Measurements from ENCODE around the gene TMEM82. TPM values are rescaled to one million over a fixed set of nuclear protein-coding genes. Genes with fewer than 3 reads are reported as not detected.
A peak's percentile ranks its signal among the peaks of the same experiment; 100 is the strongest.
"Not testable (repeated sequence)": the region's sequence is repeated elsewhere in the genome, so short reads cannot be mapped to it uniquely, and the experiment has no call there.

TMEM82 gene
- not detected for polyA plus RNA-seq (2013, experiment 1 of 2)
- not detected for polyA plus RNA-seq (2013, experiment 2 of 2)

GRCh38 chr1:15742339-15742801, at the start of gene TMEM82:
Gene TMEM82 (plus strand): TSS chr1:15742499. CDS start chr1:15742560, 61 bp downstream.
- Histone ChIP-seq H3K36me3 (ENCODE audit: control insufficient read depth, insufficient read depth, low read length) (no peaks in the 10 kb centered on the region), H3K27ac (ENCODE audit: low read depth, low read length, severe bottlenecking) (no peak within 1 kb of the TSS), H3K4me1 (ENCODE audit: control insufficient read depth, insufficient read depth, low read length, poor library complexity, severe bottlenecking) (no peaks in the 10 kb centered on the region), H3K4me3 (ENCODE audit: extremely low read depth, insufficient read depth, low read length, poor library complexity, severe bottlenecking) (no peak within 1 kb of the TSS), H3K9me3 (ENCODE audit: control insufficient read depth, low read length) (no peaks in the 10 kb centered on the region)
- WGBS, 2 experiments (ENCODE audit: insufficient coverage in 2 of 2) = 43 to 49% methylated on average over 8 to 14 of the region's 14 CpGs

GRCh38 chr1:15693371-15693770, 48.9 kb upstream of the TMEM82 start:
- H3K27ac ChIP-seq (ENCODE audit: low read depth, low read length, severe bottlenecking) = no peak overlapping the region
- no peaks in the 10 kb centered on the region for H3K9me3 ChIP-seq (ENCODE audit: control insufficient read depth, low read length)
- no peak overlapping the region for H3K4me3 ChIP-seq (ENCODE audit: extremely low read depth, insufficient read depth, low read length, poor library complexity, severe bottlenecking)
- 94 to 98% methylated on average over 4 of the region's 5 CpGs for WGBS, 2 experiments (ENCODE audit: insufficient coverage in 2 of 2)
- no peaks in the 10 kb centered on the region for H3K4me1 ChIP-seq (ENCODE audit: control insufficient read depth, insufficient read depth, low read length, poor library complexity, severe bottlenecking)
- H3K36me3 ChIP-seq (ENCODE audit: control insufficient read depth, insufficient read depth, low read length) = peaks cover 68% of the 10 kb centered on the region

GRCh38 chr1:15696956-15697521, 45.3 kb upstream of the TMEM82 start:
- H3K27ac ChIP-seq (ENCODE audit: low read depth, low read length, severe bottlenecking) = peak overlapping the region; percentile 10
- H3K4me1 ChIP-seq (ENCODE audit: control insufficient read depth, insufficient read depth, low read length, poor library complexity, severe bottlenecking) = no peaks in the 10 kb centered on the region
- no peak overlapping the region for H3K4me3 ChIP-seq (ENCODE audit: extremely low read depth, insufficient read depth, low read length, poor library complexity, severe bottlenecking)
- no peaks in the 10 kb centered on the region for H3K9me3 ChIP-seq (ENCODE audit: control insufficient read depth, low read length)
- H3K36me3 ChIP-seq (ENCODE audit: control insufficient read depth, insufficient read depth, low read length) = peaks cover 56% of the 10 kb centered on the region
- WGBS, 2 experiments (ENCODE audit: insufficient coverage in 2 of 2) = 95 to 97% methylated on average over 7 to 10 of the region's 10 CpGs

GRCh38 chr1:15698201-15698600, 44.1 kb upstream of the TMEM82 start:
- no peak overlapping the region for H3K27ac ChIP-seq (ENCODE audit: low read depth, low read length, severe bottlenecking)
- H3K9me3 ChIP-seq (ENCODE audit: control insufficient read depth, low read length) = no peaks in the 10 kb centered on the region
- peaks cover 52% of the 10 kb centered on the region for H3K36me3 ChIP-seq (ENCODE audit: control insufficient read depth, insufficient read depth, low read length)
- 92 to 100% methylated on average over 1 of the region's 2 CpGs for WGBS, 2 experiments (ENCODE audit: insufficient coverage in 2 of 2)
- H3K4me1 ChIP-seq (ENCODE audit: control insufficient read depth, insufficient read depth, low read length, poor library complexity, severe bottlenecking) = no peaks in the 10 kb centered on the region
- no peak overlapping the region for H3K4me3 ChIP-seq (ENCODE audit: extremely low read depth, insufficient read depth, low read length, poor library complexity, severe bottlenecking)

- not testable (repeated sequence) for H3K4me1 ChIP-seq (ENCODE audit: control insufficient read depth, insufficient read depth, low read length, poor library complexity, severe bottlenecking); H3K9me3 ChIP-seq (ENCODE audit: control insufficient read depth, low read length); H3K4me3 ChIP-seq (ENCODE audit: extremely low read depth, insufficient read depth, low read length, poor library complexity, severe bottlenecking); H3K27ac ChIP-seq (ENCODE audit: low read depth, low read length, severe bottlenecking)
- no CpG with 5 or more reads among the region's 4 CpGs for WGBS, 2 experiments (ENCODE audit: insufficient coverage in 2 of 2)
- peaks cover 44% of the 10 kb centered on the region for H3K36me3 ChIP-seq (ENCODE audit: control insufficient read depth, insufficient read depth, low read length)
Measured at GRCh38 chr1:15699321-15699720, 43.0 kb upstream of the TMEM82 start.

GRCh38 chr1:15700508-15700907, 41.8 kb upstream of the TMEM82 start:
- Histone ChIP-seq H3K9me3 (ENCODE audit: control insufficient read depth, low read length) (no peaks in the 10 kb centered on the region), H3K36me3 (ENCODE audit: control insufficient read depth, insufficient read depth, low read length) (peaks cover 49% of the 10 kb centered on the region), H3K4me3 (ENCODE audit: extremely low read depth, insufficient read depth, low read length, poor library complexity, severe bottlenecking) (no peak overlapping the region), H3K4me1 (ENCODE audit: control insufficient read depth, insufficient read depth, low read length, poor library complexity, severe bottlenecking) (peaks cover 4% of the 10 kb centered on the region), H3K27ac (ENCODE audit: low read depth, low read length, severe bottlenecking) (peak overlapping the region; percentile 18)
- 100% methylated on average over 6 of the region's 6 CpGs for WGBS, 2 experiments (ENCODE audit: insufficient coverage in 2 of 2)

GRCh38 chr1:15701784-15702183, 40.5 kb upstream of the TMEM82 start:
- Histone ChIP-seq H3K4me3 (ENCODE audit: extremely low read depth, insufficient read depth, low read length, poor library complexity, severe bottlenecking) (no peak overlapping the region), H3K4me1 (ENCODE audit: control insufficient read depth, insufficient read depth, low read length, poor library complexity, severe bottlenecking) (peaks cover 4% of the 10 kb centered on the region), H3K27ac (ENCODE audit: low read depth, low read length, severe bottlenecking) (no peak overlapping the region), H3K9me3 (ENCODE audit: control insufficient read depth, low read length) (no peaks in the 10 kb centered on the region), H3K36me3 (ENCODE audit: control insufficient read depth, insufficient read depth, low read length) (peaks cover 49% of the 10 kb centered on the region)
- 91 to 92% methylated on average over 7 to 8 of the region's 8 CpGs for WGBS, 2 experiments (ENCODE audit: insufficient coverage in 2 of 2)

GRCh38 chr1:15702722-15703550, 39.4 kb upstream of the TMEM82 start:
- Histone ChIP-seq H3K27ac (ENCODE audit: low read depth, low read length, severe bottlenecking) (peak overlapping the region; percentile 69), H3K4me1 (ENCODE audit: control insufficient read depth, insufficient read depth, low read length, poor library complexity, severe bottlenecking) (peaks cover 4% of the 10 kb centered on the region), H3K9me3 (ENCODE audit: control insufficient read depth, low read length) (no peaks in the 10 kb centered on the region), H3K36me3 (ENCODE audit: control insufficient read depth, insufficient read depth, low read length) (peaks cover 45% of the 10 kb centered on the region), H3K4me3 (ENCODE audit: extremely low read depth, insufficient read depth, low read length, poor library complexity, severe bottlenecking) (no peak overlapping the region)
- WGBS, 2 experiments (ENCODE audit: insufficient coverage in 2 of 2) = 86 to 89% methylated on average over 13 to 18 of the region's 19 CpGs

- WGBS, 2 experiments (ENCODE audit: insufficient coverage in 2 of 2) = 85 to 93% methylated on average over 7 to 9 of the region's 9 CpGs
- H3K9me3 ChIP-seq (ENCODE audit: control insufficient read depth, low read length) = no peaks in the 10 kb centered on the region
- H3K27ac ChIP-seq (ENCODE audit: low read depth, low read length, severe bottlenecking) = peak overlapping the region; percentile 69
- H3K4me1 ChIP-seq (ENCODE audit: control insufficient read depth, insufficient read depth, low read length, poor library complexity, severe bottlenecking) = peaks cover 4% of the 10 kb centered on the region
- peaks cover 39% of the 10 kb centered on the region for H3K36me3 ChIP-seq (ENCODE audit: control insufficient read depth, insufficient read depth, low read length)
- H3K4me3 ChIP-seq (ENCODE audit: extremely low read depth, insufficient read depth, low read length, poor library complexity, severe bottlenecking) = no peak overlapping the region
Measured at GRCh38 chr1:15703562-15703961, 38.7 kb upstream of the TMEM82 start.

GRCh38 chr1:15704526-15705183, 37.6 kb upstream of the TMEM82 start:
- Histone ChIP-seq H3K4me1 (ENCODE audit: control insufficient read depth, insufficient read depth, low read length, poor library complexity, severe bottlenecking) (peaks cover 4% of the 10 kb centered on the region), H3K9me3 (ENCODE audit: control insufficient read depth, low read length) (no peaks in the 10 kb centered on the region), H3K36me3 (ENCODE audit: control insufficient read depth, insufficient read depth, low read length) (peaks cover 35% of the 10 kb centered on the region), H3K27ac (ENCODE audit: low read depth, low read length, severe bottlenecking) (no peak overlapping the region), H3K4me3 (ENCODE audit: extremely low read depth, insufficient read depth, low read length, poor library complexity, severe bottlenecking) (no peak overlapping the region)
- 92 to 95% methylated on average over 12 to 14 of the region's 17 CpGs for whole genome bisulfite sequencing, 2 experiments (ENCODE audit: insufficient coverage in 2 of 2)

All from mesodermal cell (in vitro differentiated cells).